ENCODE measurements around the gene AFAP1.

AFAP1 gene

DNA sequence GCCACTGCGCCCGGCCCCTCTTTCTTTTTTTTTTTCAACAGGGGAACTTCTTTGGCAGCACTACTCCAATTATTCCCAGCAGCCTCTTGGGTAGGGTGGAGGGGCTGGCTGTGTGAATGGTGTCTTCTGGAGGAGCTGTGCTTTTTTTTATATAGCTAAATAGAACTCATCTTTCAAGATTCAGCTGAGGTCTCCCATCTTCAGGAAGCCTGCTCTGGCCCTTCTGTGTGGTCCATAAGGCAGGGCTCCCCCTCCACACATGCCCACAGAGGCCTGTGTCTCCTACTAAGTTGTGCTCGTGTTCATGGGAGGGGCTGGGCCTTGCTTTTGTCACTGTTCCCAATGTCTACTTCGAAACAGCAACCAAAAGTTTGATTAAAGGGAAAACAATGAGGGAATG lies 116.8 kb downstream of the AFAP1 start:
- WGBS, 2 experiments = 89 to 95% methylated on average over 4 of the region's 4 CpGs
- no peaks in the 10 kb centered on the region for H3K27me3 ChIP-seq (ENCODE audit: control insufficient read depth, insufficient read depth, low read length, poor library complexity, severe bottlenecking)
- H3K9me3 ChIP-seq (ENCODE audit: control insufficient read depth, low read length) = no peaks in the 10 kb centered on the region
- no peak overlapping the region for H3K4me3 ChIP-seq (ENCODE audit: insufficient read depth, low read depth, low read length)
- H3K36me3 ChIP-seq (ENCODE audit: control insufficient read depth, insufficient read depth, low read length) = no peaks in the 10 kb centered on the region
- H3K4me1 ChIP-seq (ENCODE audit: control insufficient read depth, insufficient read depth, low read length) = peaks cover 14% of the 10 kb centered on the region
- no peak overlapping the region for H3K27ac ChIP-seq (ENCODE audit: insufficient read depth, low read depth, low read length, poor library complexity, severe bottlenecking)

DNA sequence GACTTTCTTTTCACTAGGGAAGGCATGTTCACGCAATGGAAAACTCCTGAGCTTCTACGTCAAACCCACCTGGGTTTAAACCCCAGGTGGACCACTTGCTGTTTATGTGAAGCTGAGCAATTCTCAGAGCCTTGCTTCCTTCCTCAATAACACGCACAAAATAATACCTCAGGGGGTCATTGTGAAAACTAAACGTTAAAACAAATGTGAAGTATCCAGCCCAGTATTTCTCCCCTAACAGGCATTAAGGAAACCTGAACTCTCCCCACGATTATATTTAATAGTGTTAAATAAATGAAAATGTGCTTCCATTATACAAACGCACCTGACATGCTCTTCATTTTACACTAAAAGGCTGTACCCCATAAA lies 117.5 kb downstream of the AFAP1 start:
- no peaks in the 10 kb centered on the region for H3K27me3 ChIP-seq (ENCODE audit: control insufficient read depth, insufficient read depth, low read length, poor library complexity, severe bottlenecking)
- WGBS, 2 experiments = 67 to 81% methylated on average over 5 to 6 of the region's 6 CpGs
- H3K4me3 ChIP-seq (ENCODE audit: insufficient read depth, low read depth, low read length) = no peak overlapping the region
- H3K9me3 ChIP-seq (ENCODE audit: control insufficient read depth, low read length) = no peaks in the 10 kb centered on the region
- H3K4me1 ChIP-seq (ENCODE audit: control insufficient read depth, insufficient read depth, low read length) = peaks cover 14% of the 10 kb centered on the region
- H3K36me3 ChIP-seq (ENCODE audit: control insufficient read depth, insufficient read depth, low read length) = no peaks in the 10 kb centered on the region
- no peak overlapping the region for H3K27ac ChIP-seq (ENCODE audit: insufficient read depth, low read depth, low read length, poor library complexity, severe bottlenecking)

GRCh38 chr4:7821245-7822136 lies 118.2 kb downstream of the AFAP1 start:
- Histone ChIP-seq H3K9me3 (ENCODE audit: control insufficient read depth, low read length) (no peaks in the 10 kb centered on the region), H3K4me1 (ENCODE audit: control insufficient read depth, insufficient read depth, low read length) (peaks cover 13% of the 10 kb centered on the region), H3K36me3 (ENCODE audit: control insufficient read depth, insufficient read depth, low read length) (no peaks in the 10 kb centered on the region), H3K27me3 (ENCODE audit: control insufficient read depth, insufficient read depth, low read length, poor library complexity, severe bottlenecking) (no peaks in the 10 kb centered on the region), H3K4me3 (ENCODE audit: insufficient read depth, low read depth, low read length) (no peak overlapping the region), H3K27ac (ENCODE audit: insufficient read depth, low read depth, low read length, poor library complexity, severe bottlenecking) (no peak overlapping the region)
- 89% methylated on average over 11 of the region's 11 CpGs for WGBS, 2 experiments

GRCh38 chr4:7820031-7820818 lies 119.4 kb downstream of the AFAP1 start:
- Histone ChIP-seq H3K27ac (ENCODE audit: insufficient read depth, low read depth, low read length, poor library complexity, severe bottlenecking) (no peak overlapping the region), H3K4me3 (ENCODE audit: insufficient read depth, low read depth, low read length) (no peak overlapping the region), H3K27me3 (ENCODE audit: control insufficient read depth, insufficient read depth, low read length, poor library complexity, severe bottlenecking) (no peaks in the 10 kb centered on the region), H3K4me1 (ENCODE audit: control insufficient read depth, insufficient read depth, low read length) (peaks cover 6% of the 10 kb centered on the region), H3K36me3 (ENCODE audit: control insufficient read depth, insufficient read depth, low read length) (no peaks in the 10 kb centered on the region), H3K9me3 (ENCODE audit: control insufficient read depth, low read length) (no peaks in the 10 kb centered on the region)
- WGBS, 2 experiments = 88 to 89% methylated on average over 11 of the region's 11 CpGs

- Histone ChIP-seq H3K27me3 (ENCODE audit: control insufficient read depth, insufficient read depth, low read length, poor library complexity, severe bottlenecking) (no peaks in the 10 kb centered on the region), H3K27ac (ENCODE audit: insufficient read depth, low read depth, low read length, poor library complexity, severe bottlenecking) (no peak overlapping the region), H3K4me3 (ENCODE audit: insufficient read depth, low read depth, low read length) (no peak overlapping the region), H3K36me3 (ENCODE audit: control insufficient read depth, insufficient read depth, low read length) (no peaks in the 10 kb centered on the region), H3K4me1 (ENCODE audit: control insufficient read depth, insufficient read depth, low read length) (peaks cover 6% of the 10 kb centered on the region), H3K9me3 (ENCODE audit: control insufficient read depth, low read length) (no peaks in the 10 kb centered on the region)
- WGBS, 2 experiments = 94 to 96% methylated on average over 9 of the region's 9 CpGs
Measured at GRCh38 chr4:7819446-7819845, 120.2 kb downstream of the AFAP1 start.

- no peaks in the 10 kb centered on the region for H3K36me3 ChIP-seq (ENCODE audit: control insufficient read depth, insufficient read depth, low read length)
Measured at GRCh38 chr4:7818399-7818911, 121.2 kb downstream of the AFAP1 start.

DNA sequence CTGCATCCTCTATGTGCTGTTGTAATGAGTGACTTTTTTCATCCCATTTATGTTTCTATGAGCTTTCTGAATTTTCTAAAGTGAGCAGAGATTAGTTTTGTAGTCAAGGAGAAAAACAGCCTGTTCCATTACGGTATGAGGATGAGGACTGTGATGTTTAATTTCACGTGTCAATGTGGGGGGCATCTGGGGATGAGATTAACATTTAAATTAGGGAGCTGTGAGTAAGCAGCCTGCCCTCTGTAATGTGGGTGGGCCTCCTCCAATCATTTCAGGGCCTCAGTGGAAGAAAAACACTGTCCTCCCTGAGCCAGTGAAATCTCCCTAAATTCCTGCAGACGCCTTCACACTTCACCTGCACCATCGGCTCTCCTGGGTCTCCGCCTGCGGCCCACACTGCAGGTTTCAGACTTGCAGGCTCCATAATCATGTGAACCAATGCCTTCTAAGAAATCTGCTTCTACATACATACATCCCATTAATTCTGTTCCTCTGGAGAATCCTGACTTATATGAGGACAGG lies 121.7 kb downstream of the AFAP1 start:
- WGBS, 2 experiments = 91% methylated on average over 6 of the region's 6 CpGs
- H3K9me3 ChIP-seq (ENCODE audit: control insufficient read depth, low read length) = no peaks in the 10 kb centered on the region
- H3K36me3 ChIP-seq (ENCODE audit: control insufficient read depth, insufficient read depth, low read length) = no peaks in the 10 kb centered on the region
- no peaks in the 10 kb centered on the region for H3K27me3 ChIP-seq (ENCODE audit: control insufficient read depth, insufficient read depth, low read length, poor library complexity, severe bottlenecking)
- H3K4me1 ChIP-seq (ENCODE audit: control insufficient read depth, insufficient read depth, low read length) = peaks cover 2% of the 10 kb centered on the region
- H3K27ac ChIP-seq (ENCODE audit: insufficient read depth, low read depth, low read length, poor library complexity, severe bottlenecking) = no peak overlapping the region
- no peak overlapping the region for H3K4me3 ChIP-seq (ENCODE audit: insufficient read depth, low read depth, low read length)

More at GRCh38 chr4:7818399-7818911, 121.2 kb downstream of the AFAP1 start:
- peaks cover 6% of the 10 kb centered on the region for H3K4me1 ChIP-seq (ENCODE audit: control insufficient read depth, insufficient read depth, low read length)
- 91 to 95% methylated on average over 5 of the region's 5 CpGs for WGBS, 2 experiments
- H3K27ac ChIP-seq (ENCODE audit: insufficient read depth, low read depth, low read length, poor library complexity, severe bottlenecking) = no peak overlapping the region
- H3K4me3 ChIP-seq (ENCODE audit: insufficient read depth, low read depth, low read length) = no peak overlapping the region
- no peaks in the 10 kb centered on the region for H3K27me3 ChIP-seq (ENCODE audit: control insufficient read depth, insufficient read depth, low read length, poor library complexity, severe bottlenecking)
- H3K9me3 ChIP-seq (ENCODE audit: control insufficient read depth, low read length) = no peaks in the 10 kb centered on the region

DNA sequence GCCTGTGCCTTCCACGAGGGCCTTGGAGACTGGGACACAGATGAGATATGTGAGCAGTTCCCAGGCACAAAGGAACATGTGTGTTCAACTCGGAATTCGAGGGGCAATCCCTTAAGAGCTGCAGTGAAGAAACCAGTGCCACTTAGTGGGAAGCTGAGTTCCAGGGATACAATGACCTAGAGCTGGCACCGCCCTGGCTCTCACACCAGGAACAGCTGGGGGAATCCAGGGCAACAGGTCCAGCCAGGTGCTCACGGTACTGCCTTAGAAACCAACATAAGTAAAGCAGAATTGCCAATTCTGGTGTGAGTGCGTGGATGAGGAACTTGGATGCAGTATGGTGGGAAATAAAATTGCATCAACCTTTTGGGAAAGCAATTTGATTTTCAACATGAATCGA lies 122.9 kb downstream of the AFAP1 start:
- Histone ChIP-seq H3K4me3 (ENCODE audit: insufficient read depth, low read depth, low read length) (no peak overlapping the region), H3K4me1 (ENCODE audit: control insufficient read depth, insufficient read depth, low read length) (peaks cover 7% of the 10 kb centered on the region), H3K9me3 (ENCODE audit: control insufficient read depth, low read length) (no peaks in the 10 kb centered on the region), H3K27me3 (ENCODE audit: control insufficient read depth, insufficient read depth, low read length, poor library complexity, severe bottlenecking) (no peaks in the 10 kb centered on the region), H3K27ac (ENCODE audit: insufficient read depth, low read depth, low read length, poor library complexity, severe bottlenecking) (no peak overlapping the region), H3K36me3 (ENCODE audit: control insufficient read depth, insufficient read depth, low read length) (no peaks in the 10 kb centered on the region)
- 94 to 95% methylated on average over 7 of the region's 7 CpGs for WGBS, 2 experiments

GRCh38 chr4:7815981-7816380 lies 123.7 kb downstream of the AFAP1 start:
- Histone ChIP-seq H3K9me3 (ENCODE audit: control insufficient read depth, low read length) (no peaks in the 10 kb centered on the region), H3K27me3 (ENCODE audit: control insufficient read depth, insufficient read depth, low read length, poor library complexity, severe bottlenecking) (no peaks in the 10 kb centered on the region), H3K4me1 (ENCODE audit: control insufficient read depth, insufficient read depth, low read length) (peaks cover 10% of the 10 kb centered on the region), H3K36me3 (ENCODE audit: control insufficient read depth, insufficient read depth, low read length) (no peaks in the 10 kb centered on the region), H3K27ac (ENCODE audit: insufficient read depth, low read depth, low read length, poor library complexity, severe bottlenecking) (no peak overlapping the region), H3K4me3 (ENCODE audit: insufficient read depth, low read depth, low read length) (no peak overlapping the region)
- 83 to 100% methylated on average over 1 of the region's 1 CpG for WGBS, 2 experiments

DNA sequence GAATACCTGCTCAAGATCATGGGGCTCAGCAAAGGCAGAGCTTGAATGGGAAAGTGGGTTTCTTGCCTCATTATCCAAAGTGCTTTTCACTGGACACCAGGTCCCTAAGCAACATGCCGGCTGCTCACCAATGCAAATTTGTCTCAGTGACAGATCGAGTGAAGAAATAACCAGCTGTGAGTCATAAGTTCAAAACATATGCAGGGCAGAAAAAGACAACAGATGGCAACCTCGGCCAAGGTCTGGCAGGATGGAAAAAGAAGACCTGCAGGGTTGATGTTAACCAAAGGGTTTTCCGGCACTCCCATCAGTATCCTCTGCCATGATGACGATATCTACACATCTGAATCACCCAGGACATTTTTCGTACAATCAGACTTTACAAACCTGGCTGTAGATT lies 124.1 kb downstream of the AFAP1 start:
- H3K4me1 ChIP-seq (ENCODE audit: control insufficient read depth, insufficient read depth, low read length) = peaks cover 10% of the 10 kb centered on the region
- no peaks in the 10 kb centered on the region for H3K9me3 ChIP-seq (ENCODE audit: control insufficient read depth, low read length)
- 96% methylated on average over 5 of the region's 6 CpGs for WGBS, 2 experiments
- no peak overlapping the region for H3K27ac ChIP-seq (ENCODE audit: insufficient read depth, low read depth, low read length, poor library complexity, severe bottlenecking)
- H3K27me3 ChIP-seq (ENCODE audit: control insufficient read depth, insufficient read depth, low read length, poor library complexity, severe bottlenecking) = no peaks in the 10 kb centered on the region
- H3K4me3 ChIP-seq (ENCODE audit: insufficient read depth, low read depth, low read length) = no peak overlapping the region
- no peaks in the 10 kb centered on the region for H3K36me3 ChIP-seq (ENCODE audit: control insufficient read depth, insufficient read depth, low read length)

All from ectodermal cell (in vitro differentiated cells).